ENCODE results near the gene CENPL.
A peak's percentile ranks its signal among the peaks of the same experiment; 100 is the strongest.
"Not testable (repeated sequence)": the region's sequence is repeated elsewhere in the genome, so short reads cannot be mapped to it uniquely, and the experiment has no call there.

Gene CENPL, protein sequence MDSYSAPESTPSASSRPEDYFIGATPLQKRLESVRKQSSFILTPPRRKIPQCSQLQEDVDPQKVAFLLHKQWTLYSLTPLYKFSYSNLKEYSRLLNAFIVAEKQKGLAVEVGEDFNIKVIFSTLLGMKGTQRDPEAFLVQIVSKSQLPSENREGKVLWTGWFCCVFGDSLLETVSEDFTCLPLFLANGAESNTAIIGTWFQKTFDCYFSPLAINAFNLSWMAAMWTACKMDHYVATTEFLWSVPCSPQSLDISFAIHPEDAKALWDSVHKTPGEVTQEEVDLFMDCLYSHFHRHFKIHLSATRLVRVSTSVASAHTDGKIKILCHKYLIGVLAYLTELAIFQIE

DNA sequence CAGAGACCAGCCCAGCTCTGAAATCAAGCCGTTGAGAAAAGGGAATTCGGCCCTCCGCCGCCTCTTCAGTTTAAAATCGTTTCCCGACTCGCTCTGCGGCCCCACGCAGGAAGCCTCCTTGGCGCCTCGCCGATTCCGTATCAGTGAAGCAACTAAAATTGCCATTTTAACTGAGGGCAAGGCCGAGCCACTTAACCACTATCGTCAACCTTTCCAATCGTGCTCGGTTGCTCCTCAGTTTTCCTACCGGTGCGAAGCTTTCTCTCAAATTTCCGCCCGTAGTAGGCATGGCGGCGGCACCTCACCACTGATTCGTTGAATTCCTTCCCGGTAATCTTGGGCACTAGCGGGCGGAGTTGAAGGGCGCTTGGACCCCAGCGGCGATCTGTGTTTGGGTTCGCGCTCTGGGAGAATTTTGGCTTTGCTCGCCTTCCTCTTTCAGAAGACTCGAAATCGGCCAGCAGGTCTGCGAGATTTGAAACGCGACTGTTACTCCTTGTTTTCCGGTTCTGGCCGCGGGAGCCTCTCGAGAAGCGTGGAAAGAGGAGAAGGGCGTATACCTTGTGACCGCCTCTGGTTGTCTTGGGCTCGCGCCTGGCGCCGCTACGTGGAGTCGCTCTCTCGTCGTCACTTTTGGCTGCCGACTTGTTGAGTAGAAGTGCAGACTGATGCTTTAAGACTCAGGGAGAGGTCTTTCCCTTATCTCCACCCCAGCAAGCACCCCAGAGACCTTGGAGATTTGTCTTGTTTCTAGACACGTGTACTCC is at the start of gene CENPL, which contains the start of gene DARS2:
TSS of gene CENPL (minus strand) at position 569 of the 767 bp plus-strand sequence. CDS start 13,584 bp downstream, outside the sequence.
TSS of gene DARS2 (plus strand) at position 359 of the 767 bp plus-strand sequence. CDS start 557 bp downstream, outside the sequence.
- DNase-seq (ENCODE audit: low spot score), result peak; percentile 98

DNA sequence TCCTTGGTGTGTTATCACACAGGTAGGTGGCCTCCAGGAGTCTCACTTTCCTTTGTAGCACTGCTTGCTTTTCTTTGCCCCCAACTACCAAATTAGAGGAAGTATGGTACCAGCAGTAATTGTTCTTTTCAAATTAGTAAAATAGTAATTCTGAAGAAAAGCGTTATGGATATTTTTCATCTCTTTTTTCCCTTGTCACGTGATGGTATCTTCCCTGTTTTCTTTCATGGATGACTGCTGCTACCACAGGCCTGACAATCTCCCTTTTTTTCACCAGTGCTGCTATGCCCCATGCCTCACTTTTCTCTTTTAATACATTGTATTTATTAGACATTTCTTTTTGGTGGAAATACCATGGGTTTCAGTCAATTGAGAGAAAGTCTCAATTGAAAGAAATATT is 46.8 kb upstream of the CENPL start:
- DNase-seq (ENCODE audit: low spot score), result no peak

DNA sequence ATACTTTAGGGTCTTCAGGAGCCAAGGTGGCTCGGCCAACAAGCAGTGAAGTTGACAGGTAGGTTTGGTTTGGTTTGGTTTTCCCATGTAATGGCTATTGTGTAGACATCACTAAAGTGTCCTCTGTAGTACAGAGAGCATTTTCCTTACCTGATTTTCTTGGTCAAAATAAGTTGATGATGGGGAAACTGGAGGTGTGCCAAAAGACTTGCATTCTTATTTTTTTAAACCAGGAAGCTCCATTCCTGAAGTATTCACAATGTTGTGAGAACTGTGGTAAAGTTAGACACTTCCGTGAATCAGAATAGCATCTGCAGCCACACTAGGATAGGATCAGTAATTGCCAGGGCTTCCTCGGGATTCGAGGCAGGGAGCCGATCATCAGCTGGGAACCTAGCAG is 46.4 kb upstream of the CENPL start:
- DNase-seq (ENCODE audit: low spot score), result no peak

DNA sequence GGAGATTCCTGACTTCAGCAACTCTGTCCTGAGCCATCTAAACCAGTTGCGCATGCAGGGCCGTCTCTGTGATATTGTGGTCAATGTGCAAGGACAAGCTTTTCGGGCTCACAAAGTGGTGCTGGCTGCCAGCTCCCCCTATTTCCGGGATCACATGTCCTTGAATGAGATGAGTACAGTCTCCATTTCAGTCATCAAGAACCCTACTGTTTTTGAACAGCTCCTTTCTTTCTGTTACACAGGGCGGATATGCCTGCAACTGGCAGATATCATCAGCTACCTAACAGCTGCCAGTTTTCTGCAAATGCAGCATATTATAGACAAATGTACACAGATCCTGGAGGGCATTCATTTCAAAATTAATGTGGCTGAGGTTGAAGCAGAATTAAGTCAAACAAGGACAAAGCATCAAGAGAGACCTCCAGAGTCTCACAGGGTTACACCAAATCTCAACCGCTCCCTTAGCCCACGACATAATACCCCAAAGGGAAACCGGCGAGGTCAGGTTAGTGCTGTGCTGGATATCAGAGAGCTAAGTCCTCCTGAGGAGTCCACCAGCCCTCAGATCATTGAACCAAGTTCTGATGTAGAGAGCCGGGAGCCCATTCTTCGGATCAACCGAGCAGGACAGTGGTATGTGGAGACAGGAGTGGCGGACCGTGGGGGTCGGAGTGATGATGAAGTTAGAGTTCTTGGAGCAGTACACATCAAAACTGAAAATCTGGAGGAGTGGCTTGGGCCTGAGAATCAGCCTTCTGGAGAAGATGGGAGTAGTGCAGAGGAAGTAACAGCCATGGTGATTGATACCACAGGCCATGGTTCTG is 45.8 kb upstream of the CENPL start:
- peak; percentile 50 for DNase-seq (ENCODE audit: low spot score)

DNA sequence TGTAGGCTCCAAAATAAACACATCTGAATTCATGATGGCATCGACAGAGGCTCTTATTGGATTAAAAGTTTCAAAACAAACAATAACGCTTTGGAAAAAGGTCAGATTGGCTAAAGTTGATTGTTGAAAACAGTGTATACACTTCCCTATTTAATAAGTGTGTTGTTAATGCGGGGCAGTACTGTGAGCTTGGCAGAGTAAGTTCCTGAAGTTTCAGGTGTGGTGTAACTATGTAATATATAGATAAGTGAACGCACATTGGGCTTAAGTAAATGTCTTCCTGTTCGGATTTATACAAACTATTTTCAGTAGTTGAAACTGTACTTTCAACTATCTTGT is 44.3 kb upstream of the CENPL start:
- no peak for DNase-seq (ENCODE audit: low spot score)

DNA sequence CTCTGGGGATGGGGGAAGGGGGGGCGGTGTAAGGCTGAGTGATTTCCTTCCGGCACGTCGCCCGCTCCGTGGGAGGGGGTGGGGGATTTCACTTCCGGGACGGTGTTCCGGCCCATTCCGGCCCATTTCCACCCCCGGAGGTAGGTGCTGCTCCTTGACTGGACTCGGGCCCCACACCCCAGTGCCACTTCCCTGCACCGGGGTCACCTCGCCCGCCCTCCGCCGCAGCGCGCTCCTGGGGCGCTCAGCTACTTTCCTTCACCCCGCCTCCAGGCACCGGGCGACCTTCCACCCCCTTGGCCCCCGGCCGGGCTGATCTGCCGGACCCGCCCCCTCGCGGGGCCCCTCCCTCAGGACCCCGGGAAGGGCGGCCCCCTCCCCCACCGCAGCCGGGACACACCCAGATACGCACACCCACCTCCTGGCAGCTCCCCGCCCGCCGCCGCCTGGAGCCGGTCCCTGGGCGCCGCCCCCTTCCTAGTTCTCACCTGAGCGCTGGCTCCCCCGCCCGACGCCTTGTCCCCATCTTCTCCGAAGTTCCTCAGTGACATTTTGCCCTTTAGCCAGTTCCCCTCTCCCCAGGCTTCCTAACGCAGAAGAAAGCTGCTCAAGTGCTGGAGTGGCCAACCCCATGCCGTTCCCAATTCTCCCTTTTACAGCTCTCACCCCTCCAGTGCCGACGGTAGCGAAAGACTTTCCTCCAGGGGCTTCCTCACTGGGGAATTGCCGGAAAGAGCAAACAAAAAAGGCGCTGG is 43.8 kb upstream of the CENPL start, which contains the start of gene ZBTB37:
TSS of gene ZBTB37 (plus strand) at position 115 of the 755 bp plus-strand sequence. CDS start 1,846 bp downstream, outside the sequence.
- DNase-seq (ENCODE audit: low spot score), result no peak

DNA sequence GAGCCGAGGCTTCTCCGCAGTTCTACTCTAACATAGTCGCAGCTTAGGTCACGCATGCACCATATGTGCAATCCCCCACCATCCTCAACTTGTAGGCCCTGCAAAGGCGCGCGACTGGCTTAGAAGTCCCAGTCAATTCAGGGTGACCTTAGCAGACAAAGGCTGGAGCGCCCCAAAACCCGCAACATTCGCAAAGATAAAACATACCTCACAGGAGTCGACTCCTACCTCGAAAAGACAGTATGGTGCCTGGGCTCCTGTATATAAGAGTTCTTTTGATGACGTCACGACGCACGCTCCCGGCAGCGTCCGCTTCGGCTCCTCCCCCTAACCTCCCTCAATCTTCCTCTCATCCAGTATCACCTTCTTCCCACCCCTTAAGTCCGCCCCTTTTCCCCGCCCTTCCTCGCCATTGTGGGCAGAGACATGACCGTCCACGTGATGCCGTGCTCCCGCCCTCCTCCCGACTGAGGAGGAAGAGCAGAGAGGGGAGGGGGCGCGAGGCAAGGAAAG is 43.1 kb upstream of the CENPL start, which contains the start of gene GAS5:
TSS of gene GAS5 (minus strand) at position 237 of the 513 bp plus-strand sequence.
- DNase-seq (ENCODE audit: low spot score), result peak; percentile 100

DNA sequence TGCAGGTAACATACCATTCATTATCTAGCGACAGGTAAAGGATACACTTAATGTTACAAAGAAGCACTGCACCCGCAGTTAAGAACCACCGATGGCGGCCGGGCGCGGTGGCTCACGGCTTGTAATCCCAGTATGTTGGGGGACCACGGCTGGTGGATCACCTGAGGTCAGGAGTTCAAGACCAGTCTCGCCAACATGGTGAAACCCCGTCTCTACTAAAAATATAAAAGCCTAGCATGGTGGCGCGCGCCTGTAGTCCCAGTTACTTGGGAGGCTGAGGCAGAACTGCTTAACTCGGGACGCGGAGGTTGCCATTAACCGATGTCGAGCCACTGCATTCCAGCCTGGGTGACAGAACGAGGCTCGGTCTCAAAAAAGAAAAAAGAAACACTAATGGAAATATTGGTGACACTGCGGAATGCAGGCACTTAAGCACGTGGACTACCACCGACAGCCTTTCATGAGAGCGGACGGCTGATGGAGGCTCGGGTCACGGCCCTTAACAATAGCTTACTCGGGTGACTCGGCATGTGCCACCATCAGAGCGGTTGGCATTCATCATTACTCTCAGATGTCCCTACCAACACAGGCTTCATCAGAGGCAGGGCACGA is 42.6 kb upstream of the CENPL start:
- no peak for DNase-seq (ENCODE audit: low spot score)

DNA sequence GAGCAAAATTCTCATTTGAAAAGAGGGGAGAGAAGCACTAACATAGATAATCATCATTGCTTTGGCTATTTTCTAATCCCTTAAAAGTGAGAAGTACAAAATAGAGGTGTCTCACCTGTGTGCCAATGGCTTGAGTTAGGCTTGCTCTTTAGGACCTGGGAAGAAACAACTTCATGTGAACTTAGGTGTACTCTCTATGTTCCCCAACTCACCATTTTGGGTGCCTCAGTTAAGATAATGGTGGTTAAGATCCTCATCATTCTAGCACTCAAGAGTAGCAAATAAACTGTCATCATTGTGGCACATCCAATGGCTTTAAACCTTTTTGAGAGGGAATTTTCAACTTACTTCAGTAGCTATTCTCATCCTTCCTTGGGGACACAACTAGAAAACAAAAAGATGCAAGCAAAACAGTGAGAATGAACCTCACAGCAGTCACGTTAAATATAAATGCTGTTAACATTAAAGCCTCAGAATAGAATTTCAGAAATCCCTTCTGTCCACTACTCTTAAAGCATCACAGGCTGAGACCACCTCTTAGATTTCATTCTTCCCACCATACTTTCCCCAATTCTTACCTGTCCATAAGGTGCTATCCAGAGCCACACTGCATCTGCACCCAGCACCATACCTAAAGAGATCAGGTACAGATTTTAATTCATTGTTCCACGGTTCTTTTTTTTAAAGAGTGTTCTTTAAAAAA is 41.9 kb upstream of the CENPL start:
- no peak for DNase-seq (ENCODE audit: low spot score)

DNA sequence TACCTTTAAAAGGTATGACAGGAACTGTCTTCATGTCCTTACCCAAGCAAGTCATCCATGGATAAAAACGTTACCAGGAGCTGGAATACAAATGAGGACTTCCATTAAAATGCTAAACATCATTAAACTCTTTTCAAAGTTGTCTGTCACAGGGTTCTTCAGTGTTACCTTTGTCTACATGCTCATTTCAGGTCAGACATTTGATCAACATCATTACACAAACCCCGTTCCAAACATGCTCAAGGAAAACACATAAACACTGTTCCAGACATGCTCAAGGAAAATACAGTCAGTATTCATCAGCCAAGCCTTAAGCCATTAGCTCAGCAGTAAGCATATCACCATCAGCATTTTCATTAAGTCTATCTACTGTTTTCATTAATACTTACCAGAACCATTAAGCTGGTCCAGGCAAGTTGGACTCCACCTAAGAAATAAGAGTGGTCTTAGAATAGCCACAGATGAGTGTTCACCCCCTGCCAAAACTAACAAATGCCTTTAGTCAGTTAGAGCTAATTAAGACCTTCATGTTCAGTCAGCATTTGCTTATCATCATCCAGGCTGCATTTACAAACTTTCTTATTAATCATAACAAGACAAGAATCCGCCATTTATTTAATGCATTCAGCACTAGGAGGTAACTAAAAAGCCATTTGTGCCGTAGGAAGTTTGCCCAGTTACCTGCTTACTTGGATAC is 40.9 kb upstream of the CENPL start:
- DNase-seq (ENCODE audit: low spot score), result no peak

DNA sequence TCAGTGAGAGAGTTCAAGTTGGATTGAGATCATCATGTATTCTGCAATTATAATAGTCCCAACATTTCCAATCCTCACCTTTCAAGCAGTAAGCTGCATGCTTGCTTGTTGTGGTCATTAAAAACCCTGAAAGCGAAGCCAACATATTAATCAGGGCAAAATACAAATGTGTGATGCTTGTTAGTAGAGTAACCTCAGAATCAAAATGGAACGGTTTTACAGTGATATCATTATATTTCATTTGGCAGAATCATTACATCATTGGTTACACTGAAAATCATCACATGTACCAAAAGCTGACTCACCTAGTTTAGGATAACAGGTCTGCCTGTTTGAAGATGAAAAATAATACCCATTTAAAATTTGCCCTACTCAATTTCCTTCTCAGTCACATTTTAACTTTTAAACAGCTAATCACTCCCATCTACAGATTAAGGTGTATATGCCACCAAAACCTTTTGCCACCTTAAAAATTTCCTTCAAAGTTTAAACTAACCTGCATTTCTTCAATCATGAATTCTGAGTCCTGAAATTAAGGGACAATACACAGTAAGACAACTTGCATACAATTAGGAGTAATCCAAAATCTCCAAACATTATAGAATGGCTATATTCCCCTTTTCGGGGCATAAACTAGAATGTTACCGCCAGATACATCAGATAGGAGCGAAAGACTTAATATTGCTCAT is 39.6 kb upstream of the CENPL start:
- DNase-seq (ENCODE audit: low spot score), result no peak

DNA sequence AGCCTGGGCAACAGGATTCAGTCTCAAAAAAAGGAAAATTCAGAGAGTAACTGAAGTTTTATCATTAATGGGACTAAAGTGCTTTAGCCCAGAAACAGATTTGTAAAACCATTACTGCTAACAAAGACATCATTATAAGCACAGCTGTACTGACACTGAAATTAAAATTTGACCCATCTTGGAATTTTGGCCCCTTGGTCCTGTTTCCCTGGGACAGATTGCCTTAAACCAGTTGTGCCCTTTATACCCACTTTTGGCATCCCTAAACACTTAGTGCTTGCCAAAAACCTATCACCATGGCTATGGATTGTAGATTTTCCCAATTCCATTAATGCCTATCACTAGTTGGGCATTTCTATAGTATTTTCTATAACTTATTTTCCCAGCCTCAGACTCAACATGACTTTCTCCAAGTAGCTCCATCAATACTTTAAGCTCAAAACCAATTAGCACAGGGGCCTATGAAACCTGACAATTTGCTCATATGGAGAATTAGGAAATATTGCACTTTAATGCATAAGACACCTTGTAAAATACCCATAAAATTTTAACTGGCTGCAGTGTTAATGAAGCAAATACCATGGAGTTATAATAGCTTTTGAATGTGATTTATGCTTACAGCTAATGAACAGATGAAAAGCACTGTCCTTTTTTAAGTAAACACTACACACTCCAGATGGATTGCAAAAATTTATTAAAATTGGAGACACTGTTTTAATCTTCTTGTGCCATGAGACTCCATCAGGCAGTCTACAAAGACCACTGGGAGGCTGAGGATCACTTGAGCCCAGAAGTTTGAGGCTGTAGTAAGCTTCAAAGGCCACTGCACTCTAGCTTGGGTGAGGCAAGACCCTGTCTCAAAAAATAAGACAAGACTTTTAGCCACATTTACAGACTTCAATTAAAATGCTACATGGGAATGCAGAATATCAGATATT is 38.8 kb upstream of the CENPL start:
- no peak for DNase-seq (ENCODE audit: low spot score)

DNA sequence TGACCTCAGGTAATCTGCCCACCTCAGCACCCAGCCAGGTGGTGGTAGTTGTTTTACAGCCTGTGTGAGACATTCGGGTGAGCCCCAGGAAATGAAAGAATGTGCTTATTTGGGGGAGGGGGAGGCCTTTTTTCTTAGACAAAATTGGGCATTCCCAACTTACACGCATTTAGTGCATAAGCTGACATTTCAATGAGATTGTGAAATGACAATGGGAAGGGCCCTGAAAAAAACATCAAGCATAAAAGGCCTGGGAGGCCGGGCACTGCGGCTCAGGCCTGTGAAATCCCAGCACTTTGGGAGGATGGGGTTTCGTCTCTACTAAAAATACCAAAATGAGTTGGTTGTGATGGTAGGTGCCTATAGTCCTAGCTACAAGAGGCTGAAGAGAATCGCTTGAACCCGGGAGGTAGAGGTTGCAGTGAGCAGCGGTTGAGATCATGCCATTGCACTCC is 38.1 kb upstream of the CENPL start:
- no peak for DNase-seq (ENCODE audit: low spot score)

DNA sequence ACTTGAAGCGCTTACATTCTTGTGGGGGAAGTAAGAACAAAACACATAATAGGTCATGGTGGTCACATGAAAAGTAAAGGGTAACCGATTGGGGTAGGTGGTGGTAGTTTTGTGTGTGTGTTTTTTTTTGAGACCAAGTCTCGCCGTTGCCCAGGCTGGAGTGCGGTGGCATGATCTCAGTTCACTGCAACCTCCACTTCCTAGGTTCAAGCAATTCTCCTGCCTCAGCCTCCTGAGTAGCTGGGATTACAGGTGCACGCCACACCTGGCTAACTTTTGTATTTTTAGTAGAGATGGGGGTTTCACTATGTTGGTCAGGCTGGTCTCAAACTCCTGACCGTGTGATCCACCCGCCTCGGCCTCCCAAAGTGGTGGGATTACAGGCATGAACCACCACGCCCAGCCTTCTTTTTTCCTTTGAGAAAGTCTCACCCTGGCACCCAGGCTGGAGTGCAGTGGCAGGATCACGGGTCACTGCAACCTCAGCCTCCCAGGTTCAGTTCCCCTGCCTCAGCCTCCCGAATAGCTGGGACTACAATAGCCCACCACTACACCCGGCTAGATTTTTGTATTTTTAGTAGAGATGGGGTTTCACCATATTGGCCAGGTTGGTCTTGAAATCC is 37.6 kb upstream of the CENPL start:
- not testable (repeated sequence) for DNase-seq (ENCODE audit: low spot score)

DNA sequence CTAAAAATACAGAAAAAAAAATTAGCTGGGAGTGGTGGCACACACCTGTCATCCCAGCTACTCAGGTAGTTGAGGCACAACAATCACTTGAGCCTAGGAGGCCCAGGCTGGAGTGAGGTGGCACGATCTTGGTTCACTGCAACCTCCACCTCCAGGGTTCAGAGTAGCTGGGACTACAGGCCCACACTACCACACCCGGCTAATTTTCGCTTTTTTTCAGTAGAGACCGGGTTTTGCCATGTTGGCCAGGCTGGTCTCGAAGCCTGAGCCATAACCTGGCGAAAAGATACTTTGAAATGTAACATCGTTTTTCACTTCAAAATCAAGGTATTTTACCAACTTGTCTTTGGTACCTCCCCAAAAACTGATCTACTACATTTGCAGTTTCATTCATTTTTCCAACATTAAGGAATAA is 37.1 kb upstream of the CENPL start:
- DNase-seq (ENCODE audit: low spot score), result no peak

DNA sequence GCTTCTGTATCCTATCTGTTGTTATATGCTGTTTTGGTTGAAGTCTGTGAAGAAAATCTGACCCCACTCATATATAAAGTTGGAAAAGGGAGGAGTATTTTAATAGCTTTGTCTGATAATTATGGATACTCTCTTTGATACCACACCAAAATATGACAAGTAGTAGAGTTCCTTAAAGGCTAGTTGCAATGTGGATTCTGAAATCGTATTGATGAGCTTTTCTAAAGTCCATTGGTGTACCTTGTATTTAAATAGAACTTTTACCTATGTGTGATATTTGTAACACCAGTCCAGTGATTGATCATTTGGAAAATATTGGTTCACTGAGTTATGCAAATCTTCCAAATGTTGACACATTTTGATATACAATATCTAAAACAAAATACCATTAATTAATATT is 35.4 kb upstream of the CENPL start:
- no peak for DNase-seq (ENCODE audit: low spot score)

DNA sequence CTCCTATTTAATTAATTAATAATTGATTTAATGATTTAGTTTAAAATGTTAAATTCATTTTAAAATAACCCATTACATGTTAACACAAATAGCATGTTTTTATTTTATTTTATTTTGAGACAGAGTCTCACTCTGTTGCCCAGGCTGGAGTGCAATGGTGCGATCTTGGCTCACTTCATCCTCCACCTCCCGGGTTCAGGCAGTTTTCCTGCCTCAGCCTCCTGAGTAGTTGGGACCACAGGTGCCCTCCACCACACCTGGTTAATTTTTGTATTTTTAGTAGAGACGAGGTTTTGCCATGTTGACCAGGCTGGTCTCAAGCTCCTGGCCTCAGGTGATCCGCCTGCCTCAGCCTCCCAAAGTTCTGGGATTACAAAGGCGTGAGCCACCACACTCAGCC is 34.9 kb upstream of the CENPL start:
- DNase-seq (ENCODE audit: low spot score), result not testable (repeated sequence)

All from Ammon's horn (tissue), 1 donor.